GM18519 (cell line): Measurements from ENCODE around the gene SMPDL3B.
"Not testable (repeated sequence)": the region's sequence is repeated elsewhere in the genome, so short reads cannot be mapped to it uniquely, and the experiment has no call there.

Experiments
- ATAC-seq: cut with Tn5 transposase; IDR thresholded peaks from one replicate; pipeline ENCODE4 v1.9.1; 2021; ENCODE audit warnings: mild to moderate bottlenecking, moderate library complexity; ENCODE audit not compliant: unreplicated experiment, low FRiP score

SMPDL3B gene

GRCh38 chr1:27967106-27967883 lies 32.5 kb downstream of the SMPDL3B start:
- no peak for ATAC-seq

- ATAC-seq: no peak
Observed at GRCh38 chr1:27967884-27968466, 33.2 kb downstream of the SMPDL3B start.

GRCh38 chr1:27968692-27969091 lies 33.9 kb downstream of the SMPDL3B start:
- ATAC-seq: no peak

GRCh38 chr1:27970401-27970800 lies 35.6 kb downstream of the SMPDL3B start:
- ATAC-seq: no peak

GRCh38 chr1:27971674-27972073 lies 36.9 kb downstream of the SMPDL3B start:
- no peak for ATAC-seq

- no peak for ATAC-seq
Observed at GRCh38 chr1:27972141-27972540, 37.3 kb downstream of the SMPDL3B start.

GRCh38 chr1:27973771-27974416 lies 39.1 kb downstream of the SMPDL3B start:
- ATAC-seq: no peak

GRCh38 chr1:27974417-27974781 lies 39.6 kb downstream of the SMPDL3B start:
- no peak for ATAC-seq

- ATAC-seq: no peak
Observed at GRCh38 chr1:27979151-27979858, 44.5 kb downstream of the SMPDL3B start.

- no peak for ATAC-seq
Observed at GRCh38 chr1:27979859-27980201, 45.0 kb downstream of the SMPDL3B start.

- no peak for ATAC-seq
Observed at GRCh38 chr1:27980216-27980845, 45.5 kb downstream of the SMPDL3B start.

- ATAC-seq: no peak
Observed at GRCh38 chr1:27981145-27981544, 46.3 kb downstream of the SMPDL3B start.

GRCh38 chr1:27990920-27991537 lies 56.2 kb downstream of the SMPDL3B start:
- ATAC-seq: no peak

- no peak for ATAC-seq
Observed at GRCh38 chr1:27992276-27992675, 57.5 kb downstream of the SMPDL3B start.

- no peak for ATAC-seq
Observed at GRCh38 chr1:27993241-27993640, 58.4 kb downstream of the SMPDL3B start.

- no peak for ATAC-seq
Observed at GRCh38 chr1:27994060-27994459, 59.3 kb downstream of the SMPDL3B start.

GRCh38 chr1:27994526-27994925 lies 59.7 kb downstream of the SMPDL3B start:
- ATAC-seq: not testable (repeated sequence)

GRCh38 chr1:27999055-27999454 lies 64.3 kb downstream of the SMPDL3B start:
- no peak for ATAC-seq

- no peak for ATAC-seq
Observed at GRCh38 chr1:28002600-28002999, 67.8 kb downstream of the SMPDL3B start.

GRCh38 chr1:28003117-28003516 lies 68.3 kb downstream of the SMPDL3B start:
- not testable (repeated sequence) for ATAC-seq
